ENCODE results near the gene FAM13A. TPM values are rescaled to one million over a fixed set of nuclear protein-coding genes. Genes with fewer than 3 reads are reported as not detected.

FAM13A gene
- total and polyA plus RNA-seq, 2 donors (not counting 3 experiments of a cell fraction or from before 2014, with no cell fraction given), result 3.3 to 10.5 TPM

DNA sequence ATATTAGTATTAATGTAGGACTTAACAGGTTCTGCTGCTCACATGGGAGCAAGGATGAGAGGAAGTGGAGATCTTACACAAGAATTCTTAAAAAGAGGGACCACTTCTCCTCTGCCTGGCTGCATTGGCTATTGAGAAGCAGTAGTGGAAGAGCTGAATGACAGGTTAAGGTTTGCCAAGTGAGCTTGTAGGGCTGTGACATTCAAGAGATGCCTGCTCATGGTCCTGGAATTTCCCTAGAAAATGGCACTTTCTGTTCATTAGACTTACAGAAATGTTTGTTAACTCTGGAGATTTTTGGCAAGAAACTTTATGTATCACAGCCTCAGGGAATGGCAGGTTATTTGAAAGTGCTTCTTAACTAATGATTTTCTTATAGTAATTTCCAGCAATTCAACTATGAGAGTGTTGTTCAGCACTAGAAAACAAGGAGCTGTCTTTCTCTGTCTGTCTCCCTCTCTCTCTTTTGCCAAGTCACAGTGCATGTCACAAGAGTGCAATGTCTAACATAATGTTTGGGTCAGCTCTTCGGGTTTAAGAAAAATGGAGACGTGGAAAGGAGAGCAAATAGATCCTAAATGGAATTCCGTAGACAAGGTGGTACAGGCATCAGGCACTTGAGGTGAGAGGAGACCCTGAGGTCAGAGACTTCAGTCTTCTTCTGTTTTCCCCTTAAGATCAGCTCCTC is 351.0 kb downstream of the FAM13A start:
- intact Hi-C loops (cut with micrococcal nuclease), result loop anchor here (1.0 kb wide), 3 partner anchors 85 to 318 kb away; no protein-coding TSS in a partner anchor
- Histone ChIP-seq H2AFZ (ENCODE audit: low read depth, low read length) (no peak overlapping the region), H3K27me3 (ENCODE audit: control insufficient read depth in 2 of 2, insufficient read depth in 2 of 2, low read length in 2 of 2) (no peaks in the 10 kb centered on the region), H3K79me2 (ENCODE audit: control insufficient read depth, insufficient read depth, low read length) (no peaks in the 10 kb centered on the region), H4K20me1 (replicated peaks; ENCODE audit: control insufficient read depth, extremely low read depth, insufficient read depth, low read length) (no peaks in the 10 kb centered on the region), H3K9me3 (replicated peaks; ENCODE audit: control insufficient read depth, insufficient read depth, low read length) (no peaks in the 10 kb centered on the region), H3K4me2 (ENCODE audit: insufficient read depth, low read length) (no peak overlapping the region), H3K4me1 (ENCODE audit: control insufficient read depth, extremely low read depth, insufficient read depth, low read length) (no peaks in the 10 kb centered on the region), H3K36me3 (ENCODE audit: control insufficient read depth in 2 of 2, extremely low read depth in 1 of 2, insufficient read depth in 2 of 2, low read length in 2 of 2) (no peaks in the 10 kb centered on the region), H3K27ac (ENCODE audit: insufficient read depth, low read depth, low read length) (no peak overlapping the region), H3K9ac (replicated peaks; ENCODE audit: extremely low read depth, insufficient read depth, low read length) (no peak overlapping the region), H3K4me3 (replicated peaks in 1 of 3; ENCODE audit: insufficient read depth in 1 of 3, low read depth in 1 of 3, low read length in 3 of 3) (no peak overlapping the region), H3K9me1 (replicated peaks; ENCODE audit: control insufficient read depth, extremely low read depth, insufficient read depth, low read length) (no peaks in the 10 kb centered on the region)
- ChIA-PET CTCF (interaction anchor here (0.7 to 6.7 kb wide), 19 partner anchors 10 to 317 kb away, joined by 3 to 75 read pairs (median 5); no protein-coding TSS in a partner anchor), POLR2A (interaction anchor here (0.6 kb wide), 1 partner anchor 318 kb away, joined by 3 read pairs; no protein-coding TSS in a partner anchor)
- no TSS peak for BruUV-seq (replicated peaks)
- FAIRE-seq (peak; percentile 46), DNase-seq (ENCODE audit: low read depth, low spot score) (peak; percentile 35)
- dilution Hi-C loops (cut with MboI; ENCODE audit: extremely low pct_ligation_motif_present, low sequenced_read_pairs), result no loop called here
- TF ChIP-seq POLR2A (IDR thresholded peaks at IDR 0.05; ENCODE audit: low read depth, low read length) (no peak), FOS (IDR thresholded peaks at IDR 0.05; ENCODE audit: borderline replicate concordance, insufficient read depth, low read length) (no peak), MYC (IDR thresholded peaks at IDR 0.05; ENCODE audit: low read depth, low read length) (no peak)

DNA sequence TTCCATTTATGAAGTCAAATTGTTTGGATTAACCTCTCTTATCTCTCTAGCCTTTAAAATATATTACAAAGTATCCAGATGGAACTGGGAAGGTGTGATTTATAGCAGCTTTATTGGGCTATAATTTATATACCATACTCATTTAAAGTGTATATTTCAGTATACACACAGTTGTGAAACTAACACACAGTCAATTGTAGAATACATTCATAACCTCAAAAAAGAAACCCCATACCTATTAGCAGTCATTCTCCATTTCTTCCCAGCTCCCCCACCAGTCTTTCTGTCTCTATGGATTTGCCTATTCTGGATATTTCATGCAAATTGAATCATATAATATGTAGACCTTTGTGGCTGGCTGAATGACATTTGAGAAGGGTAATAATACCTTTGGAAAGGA is 351.8 kb downstream of the FAM13A start:
- CTCF ChIA-PET, result interaction anchor here (1.3 to 6.7 kb wide), 7 partner anchors 17 to 318 kb away, joined by 3 to 75 read pairs (median 7); no protein-coding TSS in a partner anchor
- no peak for FAIRE-seq

More for the DNA sequence above, 351.8 kb downstream of the FAM13A start:
- Histone ChIP-seq H3K79me2 (ENCODE audit: control insufficient read depth, insufficient read depth, low read length) (no peaks in the 10 kb centered on the region), H3K9ac (replicated peaks; ENCODE audit: extremely low read depth, insufficient read depth, low read length) (no peak overlapping the region), H2AFZ (ENCODE audit: low read depth, low read length) (no peak overlapping the region), H3K4me1 (ENCODE audit: control insufficient read depth, extremely low read depth, insufficient read depth, low read length) (no peaks in the 10 kb centered on the region), H3K27me3 (ENCODE audit: control insufficient read depth in 2 of 2, insufficient read depth in 2 of 2, low read length in 2 of 2) (no peaks in the 10 kb centered on the region), H3K9me1 (replicated peaks; ENCODE audit: control insufficient read depth, extremely low read depth, insufficient read depth, low read length) (no peaks in the 10 kb centered on the region), H3K9me3 (replicated peaks; ENCODE audit: control insufficient read depth, insufficient read depth, low read length) (no peaks in the 10 kb centered on the region), H3K4me2 (ENCODE audit: insufficient read depth, low read length) (no peak overlapping the region), H4K20me1 (replicated peaks; ENCODE audit: control insufficient read depth, extremely low read depth, insufficient read depth, low read length) (no peaks in the 10 kb centered on the region), H3K36me3 (ENCODE audit: control insufficient read depth in 2 of 2, extremely low read depth in 1 of 2, insufficient read depth in 2 of 2, low read length in 2 of 2) (no peaks in the 10 kb centered on the region), H3K27ac (ENCODE audit: insufficient read depth, low read depth, low read length) (no peak overlapping the region), H3K4me3 (replicated peaks in 1 of 3; ENCODE audit: insufficient read depth in 1 of 3, low read depth in 1 of 3, low read length in 3 of 3) (no peak overlapping the region)
- DNase-seq (ENCODE audit: low read depth, low spot score), result no peak
- BruUV-seq (replicated peaks), result no TSS peak
- POLR2A ChIA-PET, result interaction anchor here (0.6 kb wide), 1 partner anchor 318 kb away, joined by 3 read pairs; no protein-coding TSS in a partner anchor
- dilution Hi-C loops (cut with MboI; ENCODE audit: extremely low pct_ligation_motif_present, low sequenced_read_pairs) (no loop called here), intact Hi-C loops (cut with micrococcal nuclease) (no loop called here)
- TF ChIP-seq EZH2 (IDR thresholded peaks at IDR 0.05; ENCODE audit: borderline replicate concordance, low read depth, low read length, severe bottlenecking), result no peak
- no peak for TF ChIP-seq MYC (IDR thresholded peaks at IDR 0.05; ENCODE audit: low read depth, low read length)
- no peak for TF ChIP-seq POLR2AphosphoS5 (IDR thresholded peaks at IDR 0.05; ENCODE audit: insufficient read depth, low read depth, low read length)
- TF ChIP-seq POLR2A (IDR thresholded peaks at IDR 0.05; ENCODE audit: low read depth, low read length), result no peak
- no peak for TF ChIP-seq JUN (IDR thresholded peaks at IDR 0.05; ENCODE audit: borderline replicate concordance, insufficient read depth, insufficient read length, low read depth)
- TF ChIP-seq, protein P1, sequence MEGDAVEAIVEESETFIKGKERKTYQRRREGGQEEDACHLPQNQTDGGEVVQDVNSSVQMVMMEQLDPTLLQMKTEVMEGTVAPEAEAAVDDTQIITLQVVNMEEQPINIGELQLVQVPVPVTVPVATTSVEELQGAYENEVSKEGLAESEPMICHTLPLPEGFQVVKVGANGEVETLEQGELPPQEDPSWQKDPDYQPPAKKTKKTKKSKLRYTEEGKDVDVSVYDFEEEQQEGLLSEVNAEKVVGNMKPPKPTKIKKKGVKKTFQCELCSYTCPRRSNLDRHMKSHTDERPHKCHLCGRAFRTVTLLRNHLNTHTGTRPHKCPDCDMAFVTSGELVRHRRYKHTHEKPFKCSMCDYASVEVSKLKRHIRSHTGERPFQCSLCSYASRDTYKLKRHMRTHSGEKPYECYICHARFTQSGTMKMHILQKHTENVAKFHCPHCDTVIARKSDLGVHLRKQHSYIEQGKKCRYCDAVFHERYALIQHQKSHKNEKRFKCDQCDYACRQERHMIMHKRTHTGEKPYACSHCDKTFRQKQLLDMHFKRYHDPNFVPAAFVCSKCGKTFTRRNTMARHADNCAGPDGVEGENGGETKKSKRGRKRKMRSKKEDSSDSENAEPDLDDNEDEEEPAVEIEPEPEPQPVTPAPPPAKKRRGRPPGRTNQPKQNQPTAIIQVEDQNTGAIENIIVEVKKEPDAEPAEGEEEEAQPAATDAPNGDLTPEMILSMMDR (IDR thresholded peaks at IDR 0.05; ENCODE audit: extremely low read depth in 1 of 2, insufficient read depth in 1 of 2, low read depth in 1 of 2, low read length in 2 of 2), result no peak
- TF ChIP-seq GATA2 (IDR thresholded peaks at IDR 0.05; ENCODE audit: insufficient read depth, insufficient read length, low read depth, low read length), result no peak
- no peak for TF ChIP-seq FOS (IDR thresholded peaks at IDR 0.05; ENCODE audit: borderline replicate concordance, insufficient read depth, low read length)
- TF ChIP-seq, protein P2, sequence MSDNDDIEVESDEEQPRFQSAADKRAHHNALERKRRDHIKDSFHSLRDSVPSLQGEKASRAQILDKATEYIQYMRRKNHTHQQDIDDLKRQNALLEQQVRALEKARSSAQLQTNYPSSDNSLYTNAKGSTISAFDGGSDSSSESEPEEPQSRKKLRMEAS (IDR thresholded peaks at IDR 0.05; ENCODE audit: insufficient read depth, insufficient read length), result no peak
